ACC112 (cell line): ENCODE results near the gene METTL1.

Experiments
- H2AFZ ChIP-seq: fragments of 200-600 bp; sonication (generic); one replicate; pipeline ENCODE4 v1.6.0; 2017; ENCODE audit warnings: antibody characterized with exemption, low read length; ENCODE audit not compliant: unreplicated experiment
- H3K27ac ChIP-seq: fragments of 200-600 bp; sonication (generic); 2 replicates; pipeline ENCODE4 v1.5.1; 2014; ENCODE audit warnings: low read depth, mild to moderate bottlenecking, antibody characterized with exemption, low read length, moderate library complexity
- H3K27me3 ChIP-seq: fragments of 200-600 bp; sonication (generic); 2 replicates; pipeline ENCODE4 v1.6.1; 2014; ENCODE audit warnings: mild to moderate bottlenecking, antibody characterized with exemption, low read length, moderate library complexity, mixed read lengths; ENCODE audit not compliant: insufficient read depth
- H3K36me3 ChIP-seq: fragments of 200-600 bp; sonication (generic); 2 replicates; pipeline ENCODE4 v1.6.1; 2016; ENCODE audit warnings: mild to moderate bottlenecking, antibody characterized with exemption, low read length, moderate library complexity, mixed read lengths; ENCODE audit not compliant: insufficient read depth
- H3K4me1 ChIP-seq: fragments of 200-600 bp; sonication (generic); one replicate; pipeline ENCODE4 v1.6.1; 2016; ENCODE audit warnings: low read length, mixed read lengths; ENCODE audit not compliant: insufficient read depth, unreplicated experiment, control insufficient read depth
- H3K4me3 ChIP-seq: fragments of 200-600 bp; sonication (generic); 2 replicates; pipeline ENCODE4 v1.5.1; 2014; ENCODE audit warnings: mild to moderate bottlenecking, low read depth, low read length
- H3K79me2 ChIP-seq: fragments of 200-600 bp; sonication (generic); one replicate; pipeline ENCODE4 v1.6.0; 2016; ENCODE audit warnings: low read length; ENCODE audit not compliant: control insufficient read depth, unreplicated experiment, insufficient read depth

METTL1 gene

DNA sequence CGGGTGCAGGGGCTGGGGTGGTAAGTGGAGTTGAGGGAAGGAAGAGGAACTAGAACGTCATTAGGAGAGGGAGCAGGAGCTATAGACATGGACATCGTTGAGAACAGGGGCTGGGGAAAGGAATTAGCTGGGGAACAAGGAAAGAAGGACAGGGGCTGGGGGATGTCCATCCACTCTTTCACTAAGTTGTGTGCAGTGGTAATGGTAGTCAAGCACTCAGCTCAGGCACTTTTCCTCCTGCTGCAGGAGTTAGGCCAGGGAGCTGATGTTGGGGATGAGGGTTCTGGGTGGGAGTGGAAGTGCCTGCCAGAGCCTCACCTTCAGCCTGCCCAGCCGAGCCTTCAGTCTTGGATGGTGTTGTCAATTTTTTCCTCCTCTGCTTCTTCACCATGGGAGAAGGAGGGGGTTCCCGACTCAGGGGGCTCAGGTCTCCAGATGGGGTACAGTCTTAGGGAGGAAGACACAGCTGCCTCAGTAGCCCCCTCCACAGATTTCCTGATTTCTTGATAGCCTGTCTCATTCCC, 42.5 kb downstream of the METTL1 start:
- Histone ChIP-seq H3K79me2 (no peaks in the 10 kb centered on the region), H2AFZ (no peak overlapping the region), H3K4me1 (no peaks in the 10 kb centered on the region), H3K4me3 (no peak overlapping the region), H3K36me3 (no peaks in the 10 kb centered on the region), H3K27ac (no peak overlapping the region), H3K27me3 (peaks cover 10% of the 10 kb centered on the region; the same call in 1 of the 2 replicates)

DNA sequence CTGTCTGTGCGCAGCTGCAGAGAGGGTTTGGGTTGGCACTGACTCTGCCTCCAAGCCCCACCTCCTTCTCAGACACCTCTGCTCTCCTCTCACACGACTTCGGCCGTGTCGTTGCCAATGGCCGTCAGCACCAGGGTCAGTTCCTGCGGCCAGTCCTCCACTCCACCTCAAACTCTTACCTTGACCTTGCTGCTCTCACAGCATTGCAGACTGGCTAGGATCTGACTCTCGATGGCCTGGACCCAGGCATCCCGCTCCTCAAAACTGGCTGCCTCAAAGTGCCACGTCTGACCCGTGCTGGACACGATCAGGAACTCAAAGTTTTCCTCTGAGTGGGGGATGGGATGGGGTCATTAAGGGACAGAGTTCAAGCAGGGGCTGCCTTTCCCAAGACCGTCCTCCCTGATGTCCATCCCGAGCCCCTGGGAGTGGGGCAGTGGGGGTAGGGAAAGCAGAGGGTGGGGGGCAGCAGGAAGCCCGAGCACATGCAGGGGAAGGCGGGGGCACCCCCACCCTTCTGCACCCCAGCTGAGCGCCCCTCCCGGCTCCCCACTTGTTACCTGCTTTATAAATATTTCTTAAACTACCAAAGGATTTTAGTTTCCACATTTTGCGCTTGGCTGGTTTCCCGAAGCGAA, 44.0 kb downstream of the METTL1 start:
- H3K4me3 ChIP-seq: no peak overlapping the region
- H3K79me2 ChIP-seq: no peaks in the 10 kb centered on the region
- no peak overlapping the region for H2AFZ ChIP-seq
- no peaks in the 10 kb centered on the region for H3K36me3 ChIP-seq
- peaks cover 3% of the 10 kb centered on the region; the same call in 1 of the 2 replicates for H3K27me3 ChIP-seq
- H3K27ac ChIP-seq: no peak overlapping the region
- H3K4me1 ChIP-seq: no peaks in the 10 kb centered on the region

- Histone ChIP-seq H3K27me3 (peaks cover 3% of the 10 kb centered on the region; the same call in 1 of the 2 replicates), H3K4me3 (peak overlapping the region; percentile 93), H3K36me3 (no peaks in the 10 kb centered on the region), H3K27ac (no peak overlapping the region), H3K79me2 (no peaks in the 10 kb centered on the region), H3K4me1 (no peaks in the 10 kb centered on the region), H2AFZ (peak overlapping the region; percentile 72)
Measured at GRCh38 chr12:57726884-57727757, 44.8 kb downstream of the METTL1 start.

DNA sequence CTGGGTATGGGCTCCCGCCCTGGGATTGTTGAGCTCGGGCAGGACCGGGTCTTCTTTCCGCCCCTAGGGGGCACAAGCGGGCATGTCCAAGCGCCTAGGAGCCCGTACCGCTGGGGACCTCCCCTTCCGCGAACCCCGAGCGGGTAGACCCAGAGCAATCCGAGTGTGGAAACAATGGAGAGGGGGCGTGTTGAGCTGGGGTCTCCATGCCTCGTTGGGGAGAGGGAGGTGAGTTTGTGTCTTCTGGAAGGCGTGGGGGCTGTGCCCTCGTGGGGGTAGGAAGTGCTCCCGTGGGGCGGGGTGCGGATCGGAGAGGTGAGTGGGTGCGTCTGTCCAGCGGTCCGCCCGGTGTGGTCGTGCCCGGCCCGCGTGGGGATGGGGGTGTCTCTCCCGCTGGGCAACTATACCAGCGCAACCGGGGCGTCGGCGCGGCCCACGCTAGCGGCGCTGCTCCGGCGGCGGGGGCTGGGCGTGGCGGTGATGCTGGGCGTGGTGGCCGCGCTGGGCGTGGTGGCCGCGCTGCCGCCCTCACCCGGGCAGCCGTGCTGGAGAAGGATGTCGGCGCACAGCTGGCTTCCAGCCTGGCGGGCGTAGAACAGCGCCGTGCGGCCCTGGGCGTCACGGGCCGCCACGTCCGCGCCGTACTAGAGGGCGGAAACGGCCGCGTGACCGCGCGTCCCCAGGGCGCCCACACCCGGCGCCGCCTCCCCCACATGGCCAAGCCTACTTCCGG, 45.6 kb downstream of the METTL1 start:
- peak overlapping the region; percentile 72 for H2AFZ ChIP-seq
- H3K27ac ChIP-seq: peak overlapping the region; percentile 22; the same call in 1 of the 2 replicates
- no peaks in the 10 kb centered on the region for H3K36me3 ChIP-seq
- H3K27me3 ChIP-seq: peaks cover 3% of the 10 kb centered on the region; the same call in 1 of the 2 replicates
- H3K4me3 ChIP-seq: peak overlapping the region; percentile 93
- H3K79me2 ChIP-seq: no peaks in the 10 kb centered on the region
- no peaks in the 10 kb centered on the region for H3K4me1 ChIP-seq

GRCh38 chr12:57725851-57726150, 46.1 kb downstream of the METTL1 start:
- no peaks in the 10 kb centered on the region for H3K79me2 ChIP-seq
- H3K4me3 ChIP-seq: peak overlapping the region; percentile 93
- H3K4me1 ChIP-seq: no peaks in the 10 kb centered on the region
- peak overlapping the region; percentile 21 for H2AFZ ChIP-seq
- H3K27ac ChIP-seq: no peak overlapping the region
- H3K36me3 ChIP-seq: no peaks in the 10 kb centered on the region
- H3K27me3 ChIP-seq: peaks cover 3% of the 10 kb centered on the region; the same call in 1 of the 2 replicates

DNA sequence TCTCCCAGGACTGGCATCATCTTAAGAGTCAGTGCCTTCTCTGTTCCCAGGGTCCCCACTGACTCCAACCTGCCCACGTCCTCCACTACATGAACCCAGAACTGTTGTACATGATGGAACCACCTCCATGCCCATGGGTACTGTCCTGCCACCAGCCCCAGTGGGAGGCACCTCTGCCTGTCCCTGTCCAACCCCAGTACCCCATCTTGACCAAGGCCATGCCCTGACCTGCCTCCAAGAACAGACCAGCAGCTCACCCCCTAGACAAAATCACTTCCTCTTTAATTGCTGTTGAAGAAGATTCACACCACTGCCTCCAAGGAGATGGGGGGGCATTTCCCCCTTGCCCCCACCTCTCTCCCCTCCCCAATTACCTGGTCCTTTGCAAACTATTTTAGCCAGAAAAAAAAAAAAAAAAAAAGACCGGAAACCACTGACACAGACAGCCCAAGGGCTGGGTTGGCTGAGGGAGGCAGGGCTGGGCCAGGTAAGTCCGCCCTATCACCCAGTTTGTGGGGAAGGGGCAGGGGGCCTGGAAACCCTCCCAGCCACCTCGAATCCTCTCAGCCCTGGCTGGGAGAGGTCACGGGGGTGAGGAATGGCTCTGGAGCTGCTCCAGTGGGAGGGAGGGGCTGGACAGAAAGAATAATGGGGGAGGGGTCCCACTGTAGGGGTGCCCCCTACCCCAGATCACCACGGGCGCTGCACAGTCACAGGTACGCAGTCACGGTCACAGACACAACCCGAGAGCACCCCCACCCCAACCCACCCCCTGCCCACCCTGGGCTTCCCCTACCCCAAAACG, 46.8 kb downstream of the METTL1 start:
- no peak overlapping the region for H2AFZ ChIP-seq
- no peaks in the 10 kb centered on the region for H3K4me1 ChIP-seq
- H3K27ac ChIP-seq: no peak overlapping the region
- no peaks in the 10 kb centered on the region for H3K79me2 ChIP-seq
- no peak overlapping the region for H3K4me3 ChIP-seq
- peaks cover 3% of the 10 kb centered on the region; the same call in 1 of the 2 replicates for H3K27me3 ChIP-seq
- 0 out of 2 replicates have a peak, but pooled peaks cover 2% of the 10 kb centered on the region for H3K36me3 ChIP-seq

- Histone ChIP-seq H3K79me2 (no peaks in the 10 kb centered on the region), H2AFZ (no peak overlapping the region), H3K4me1 (no peaks in the 10 kb centered on the region), H3K4me3 (no peak overlapping the region), H3K27me3 (peaks cover 3% of the 10 kb centered on the region; the same call in 1 of the 2 replicates), H3K27ac (no peak overlapping the region), H3K36me3 (peaks cover 8% of the 10 kb centered on the region; the same call in 1 of the 2 replicates)
Measured at GRCh38 chr12:57724003-57724935, 47.6 kb downstream of the METTL1 start.

DNA sequence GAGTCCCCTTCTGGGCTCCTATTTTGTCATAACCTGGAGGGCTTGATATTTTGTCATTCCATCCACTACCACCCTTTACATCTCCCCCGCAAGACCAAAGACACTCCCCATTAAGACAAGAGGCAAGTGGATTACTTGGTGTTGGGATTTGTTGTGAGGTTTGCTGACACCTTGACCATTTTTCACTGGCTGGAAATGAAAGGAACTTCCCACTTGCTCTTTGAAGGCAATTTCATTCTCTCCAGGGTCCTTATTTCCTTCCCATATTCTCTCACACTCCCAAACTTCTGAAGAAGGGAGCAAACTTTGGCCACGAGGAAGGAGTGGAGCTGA, 48.3 kb downstream of the METTL1 start:
- H3K27me3 ChIP-seq: peaks cover 3% of the 10 kb centered on the region; the same call in 1 of the 2 replicates
- no peaks in the 10 kb centered on the region for H3K4me1 ChIP-seq
- H2AFZ ChIP-seq: no peak overlapping the region
- no peak overlapping the region for H3K27ac ChIP-seq
- no peak overlapping the region for H3K4me3 ChIP-seq
- H3K79me2 ChIP-seq: no peaks in the 10 kb centered on the region
- H3K36me3 ChIP-seq: peaks cover 13% of the 10 kb centered on the region; the same call in 1 of the 2 replicates
